Measurements from ENCODE around the gene BHMT. TPM values are rescaled to one million over a fixed set of nuclear protein-coding genes. Genes with fewer than 3 reads are reported as not detected.

Gene BHMT
- total RNA-seq, 4 donors from 2014 or later, result not detected

DNA sequence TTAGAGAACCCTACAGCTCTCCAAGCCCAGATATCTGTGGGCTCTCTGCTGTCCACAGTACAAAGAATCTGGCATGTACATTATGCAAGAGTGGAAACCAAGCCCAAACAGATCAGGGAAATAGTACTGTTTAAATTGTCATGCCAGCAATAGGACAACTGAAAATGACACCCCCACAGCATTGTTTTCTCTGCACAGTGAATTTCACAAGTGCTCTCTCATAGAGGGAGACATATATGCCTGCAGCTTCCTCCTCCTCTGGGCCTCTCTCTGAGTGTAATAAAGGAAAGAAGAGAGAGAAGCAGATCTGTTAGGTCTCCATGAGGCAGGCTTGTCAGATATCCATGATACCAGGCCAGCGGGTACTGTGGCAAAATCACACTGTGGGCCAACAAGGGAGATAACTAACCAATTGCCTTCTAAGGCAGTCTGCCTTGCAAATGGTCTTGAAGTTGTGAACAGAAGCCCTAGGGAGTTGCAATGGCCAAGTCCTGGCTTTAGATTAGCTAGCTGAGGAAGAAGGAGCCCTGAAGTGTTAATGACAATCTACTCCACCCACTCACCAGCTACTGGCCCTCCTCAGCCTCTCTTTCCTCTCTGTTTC is 69.9 kb downstream of the BHMT start:
- in situ Hi-C loops (cut with MboI; ENCODE audit: low pct_ligation_motif_present in 1 of 4, low pct_unique_long_range_greater_than_20kb in 1 of 4, low sequenced_read_pairs in 3 of 4), result no loop called here
- H3K27ac ChIP-seq, result peak overlapping the region in 3 of 4 donors; percentile 26 to 59 (median 38)
- intact Hi-C loops (cut with DNase I; ENCODE audit: low total_unique reads), result no loop called here

More for the DNA sequence above, 69.9 kb downstream of the BHMT start:
- no peak for DNase-seq
- TF ChIP-seq EP300 (IDR thresholded peaks at IDR 0.05; ENCODE audit: low read depth) (no peak), POLR2AphosphoS5 (IDR thresholded peaks at IDR 0.05) (no peak), POLR2A (IDR thresholded peaks at IDR 0.05) (no peak)
- TF ChIP-seq, protein P1, sequence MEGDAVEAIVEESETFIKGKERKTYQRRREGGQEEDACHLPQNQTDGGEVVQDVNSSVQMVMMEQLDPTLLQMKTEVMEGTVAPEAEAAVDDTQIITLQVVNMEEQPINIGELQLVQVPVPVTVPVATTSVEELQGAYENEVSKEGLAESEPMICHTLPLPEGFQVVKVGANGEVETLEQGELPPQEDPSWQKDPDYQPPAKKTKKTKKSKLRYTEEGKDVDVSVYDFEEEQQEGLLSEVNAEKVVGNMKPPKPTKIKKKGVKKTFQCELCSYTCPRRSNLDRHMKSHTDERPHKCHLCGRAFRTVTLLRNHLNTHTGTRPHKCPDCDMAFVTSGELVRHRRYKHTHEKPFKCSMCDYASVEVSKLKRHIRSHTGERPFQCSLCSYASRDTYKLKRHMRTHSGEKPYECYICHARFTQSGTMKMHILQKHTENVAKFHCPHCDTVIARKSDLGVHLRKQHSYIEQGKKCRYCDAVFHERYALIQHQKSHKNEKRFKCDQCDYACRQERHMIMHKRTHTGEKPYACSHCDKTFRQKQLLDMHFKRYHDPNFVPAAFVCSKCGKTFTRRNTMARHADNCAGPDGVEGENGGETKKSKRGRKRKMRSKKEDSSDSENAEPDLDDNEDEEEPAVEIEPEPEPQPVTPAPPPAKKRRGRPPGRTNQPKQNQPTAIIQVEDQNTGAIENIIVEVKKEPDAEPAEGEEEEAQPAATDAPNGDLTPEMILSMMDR (IDR thresholded peaks at IDR 0.05), result no peak
- H3K36me3 ChIP-seq, result no peaks in the 10 kb centered on the region
- H3K9me3 ChIP-seq, result no peaks in the 10 kb centered on the region
- WGBS, 2 donors (ENCODE audit: low coverage in 1 of 2), result 69% methylated on average over 1 of the region's 1 CpG; no CpG with 5 or more reads in 1 of the 2 donors
- no peak overlapping the region for H3K4me3 ChIP-seq
- H3K4me1 ChIP-seq, result peaks cover 0 to 4% (median 0%) of the 10 kb centered on the region in 4 donors
- H3K27me3 ChIP-seq, result no peaks in the 10 kb centered on the region

Small RNA genes lying within 50 kb of the gene (small RNA-seq; reads per million reads assigned to genes)
- 0 reads per million in 4 donors for gene RNY3P1

Other genes starting within 250 kb of the BHMT start
- gene ARSB, start 126.5 kb upstream of the BHMT start, total RNA-seq, result 10 to 100 TPM in 3 of 4 donors, 1 to 10 TPM in 1; 9.1 to 12.7 (median 10.7) TPM
- gene DMGDH, start 42.1 kb upstream of the BHMT start, total RNA-seq, result 1 to 10 TPM in 1 of 4 donors, under 1 TPM in 1, not detected in 2; 0.41 to 2.7 TPM
- gene BHMT2, start 42.0 kb upstream of the BHMT start, total RNA-seq, result 10 to 100 TPM in 1 of 4 donors, 1 to 10 TPM in 3; 1.6 to 12.1 (median 2.5) TPM
- 10 to 100 TPM in 3 of 4 donors, 1 to 10 TPM in 1; 7.8 to 25.1 (median 14.7) TPM for gene JMY, start 124.3 kb downstream of the BHMT start, total RNA-seq

All from transverse colon (tissue), 4 donors.